IPS-18a (cell line): ENCODE results near the gene SUSD4.

Source experiments
- H3K27ac ChIP-seq: one replicate; pipeline ENCODE4 v1.5.1; 2013; ENCODE audit warnings: low read length
- H3K27me3 ChIP-seq: one replicate; pipeline ENCODE4 v1.6.1; 2013; ENCODE audit warnings: mild to moderate bottlenecking, low read length; ENCODE audit not compliant: control insufficient read depth, insufficient read depth
- H3K36me3 ChIP-seq: one replicate; pipeline ENCODE4 v1.6.1; 2013; ENCODE audit warnings: low read depth, low read length; ENCODE audit not compliant: control insufficient read depth
- H3K4me1 ChIP-seq: one replicate; pipeline ENCODE4 v1.6.1; 2013; ENCODE audit warnings: low read depth, low read length; ENCODE audit not compliant: control insufficient read depth
- H3K4me3 ChIP-seq: one replicate; pipeline ENCODE4 v1.5.1; 2013; ENCODE audit warnings: low read length
- H3K9ac ChIP-seq: one replicate; pipeline ENCODE4 v1.6.1; 2013; ENCODE audit warnings: mild to moderate bottlenecking, low read length, moderate library complexity
- H3K9me3 ChIP-seq: one replicate; pipeline ENCODE4 v1.6.1; 2013; ENCODE audit warnings: low read depth, low read length; ENCODE audit not compliant: control insufficient read depth

SUSD4 gene

DNA sequence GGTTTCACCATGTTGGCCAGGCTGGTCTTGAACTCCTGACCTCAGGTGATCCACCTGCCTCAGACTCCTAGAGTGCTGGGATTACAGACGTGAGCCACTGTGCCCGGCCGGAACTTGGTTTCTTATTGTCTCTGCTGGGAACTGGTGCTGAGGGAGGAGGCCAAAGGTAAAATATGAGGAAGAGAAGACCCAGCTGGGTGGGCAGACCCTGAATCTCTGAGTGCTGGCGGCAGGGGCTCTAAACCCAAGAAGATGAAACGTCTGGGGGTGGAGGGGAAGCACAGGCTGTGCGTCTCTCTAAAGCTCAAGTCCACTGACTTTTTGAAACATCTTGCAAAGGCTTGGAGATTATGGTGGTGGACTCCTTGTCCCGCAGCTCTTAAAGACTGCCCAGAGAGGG, 138.9 kb downstream of the SUSD4 start:
- Histone ChIP-seq H3K4me1 (no peaks in the 10 kb centered on the region), H3K9ac (no peak overlapping the region), H3K4me3 (no peak overlapping the region), H3K27ac (no peak overlapping the region), H3K9me3 (no peaks in the 10 kb centered on the region), H3K36me3 (no peaks in the 10 kb centered on the region), H3K27me3 (no peaks in the 10 kb centered on the region)

DNA sequence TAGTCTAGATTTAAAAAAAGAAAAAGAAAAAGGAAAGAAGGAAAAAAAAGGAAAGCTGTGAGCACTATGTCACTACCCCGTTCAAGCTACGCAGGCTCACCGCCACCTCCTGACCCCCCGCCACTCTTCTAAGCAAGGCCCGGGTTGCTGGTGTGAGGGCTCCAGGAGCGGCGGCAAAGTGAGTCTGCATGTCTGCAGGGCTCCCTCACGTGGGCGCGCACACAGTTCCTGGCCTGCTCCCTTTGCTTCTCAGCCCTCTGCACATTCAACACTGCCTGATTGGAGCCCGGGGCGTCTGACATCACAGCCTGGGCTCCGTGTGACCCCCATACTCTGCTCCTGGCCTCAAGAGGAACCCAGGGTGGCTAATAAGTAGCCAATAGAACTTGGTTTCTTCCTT, 139.5 kb downstream of the SUSD4 start:
- H3K36me3 ChIP-seq = no peaks in the 10 kb centered on the region
- H3K4me3 ChIP-seq = no peak overlapping the region
- no peaks in the 10 kb centered on the region for H3K4me1 ChIP-seq
- no peak overlapping the region for H3K27ac ChIP-seq
- H3K27me3 ChIP-seq = no peaks in the 10 kb centered on the region
- H3K9ac ChIP-seq = no peak overlapping the region
- no peaks in the 10 kb centered on the region for H3K9me3 ChIP-seq

DNA sequence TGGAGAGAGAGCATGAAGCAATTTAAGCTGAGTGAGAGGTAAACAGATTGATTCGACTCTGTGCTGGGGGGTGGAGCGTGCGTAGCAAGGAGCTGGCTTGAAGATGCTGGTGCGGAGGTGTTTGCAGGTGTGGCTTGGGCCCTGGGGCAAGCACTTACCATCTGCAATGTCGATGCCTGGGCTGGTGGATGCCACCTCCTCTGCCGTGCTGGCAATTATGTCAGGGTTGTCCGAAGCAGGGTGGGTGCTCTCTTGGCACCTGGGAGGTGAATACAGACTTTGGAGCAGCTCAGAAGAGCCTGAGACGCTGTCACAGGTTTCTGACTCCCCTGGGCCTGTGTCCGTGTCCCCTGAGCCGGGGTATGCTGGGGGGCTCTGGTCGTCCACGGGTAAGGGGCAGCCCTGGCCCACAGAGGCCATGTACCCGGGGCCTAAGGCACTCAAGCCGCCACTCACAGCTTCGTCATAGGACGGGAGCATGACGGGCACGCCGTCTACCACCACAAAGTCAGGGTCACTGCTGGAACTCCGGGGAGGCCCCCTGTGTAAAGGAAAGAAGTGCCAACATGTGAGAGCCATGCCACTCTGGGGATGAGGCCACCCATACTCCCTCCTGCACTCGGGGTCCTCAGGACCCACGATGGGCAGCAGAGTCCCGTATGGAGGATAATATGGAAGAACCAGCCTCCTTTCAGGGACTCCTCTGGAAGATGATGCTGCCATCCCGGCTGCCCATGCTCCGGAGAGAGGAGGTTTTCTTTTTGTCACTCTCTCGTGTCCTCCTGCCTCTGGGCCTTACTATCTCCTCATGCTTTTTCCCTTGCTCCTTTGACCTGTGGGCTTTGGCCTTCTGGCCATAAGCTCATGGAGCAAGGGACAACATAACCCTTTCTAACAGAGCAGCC, 140.6 kb downstream of the SUSD4 start:
- H3K9ac ChIP-seq = no peak overlapping the region
- no peaks in the 10 kb centered on the region for H3K36me3 ChIP-seq
- H3K4me1 ChIP-seq = no peaks in the 10 kb centered on the region
- no peak overlapping the region for H3K27ac ChIP-seq
- no peak overlapping the region for H3K4me3 ChIP-seq
- no peaks in the 10 kb centered on the region for H3K9me3 ChIP-seq
- H3K27me3 ChIP-seq = no peaks in the 10 kb centered on the region

DNA sequence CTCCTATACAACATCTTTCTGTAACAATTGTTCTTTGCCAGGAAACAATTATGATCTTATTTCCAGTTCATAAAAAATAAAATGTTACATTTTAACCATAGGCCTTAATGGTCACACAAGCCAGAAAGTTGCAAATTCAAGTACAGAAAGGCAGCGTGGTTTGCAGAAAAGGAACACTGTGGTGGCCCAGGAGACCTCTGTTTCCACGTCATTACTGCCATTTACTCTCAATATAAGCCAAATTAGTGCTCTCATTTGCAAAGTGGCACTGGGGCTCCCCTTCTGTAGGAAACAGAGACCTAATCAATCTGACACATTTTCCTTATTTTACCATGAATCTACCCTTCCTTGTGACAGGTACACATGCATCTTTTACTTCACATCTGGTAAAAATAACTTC, 141.6 kb downstream of the SUSD4 start:
- no peaks in the 10 kb centered on the region for H3K27me3 ChIP-seq
- H3K36me3 ChIP-seq = no peaks in the 10 kb centered on the region
- no peak overlapping the region for H3K9ac ChIP-seq
- no peaks in the 10 kb centered on the region for H3K9me3 ChIP-seq
- H3K4me1 ChIP-seq = no peaks in the 10 kb centered on the region
- H3K4me3 ChIP-seq = no peak overlapping the region
- H3K27ac ChIP-seq = no peak overlapping the region

DNA sequence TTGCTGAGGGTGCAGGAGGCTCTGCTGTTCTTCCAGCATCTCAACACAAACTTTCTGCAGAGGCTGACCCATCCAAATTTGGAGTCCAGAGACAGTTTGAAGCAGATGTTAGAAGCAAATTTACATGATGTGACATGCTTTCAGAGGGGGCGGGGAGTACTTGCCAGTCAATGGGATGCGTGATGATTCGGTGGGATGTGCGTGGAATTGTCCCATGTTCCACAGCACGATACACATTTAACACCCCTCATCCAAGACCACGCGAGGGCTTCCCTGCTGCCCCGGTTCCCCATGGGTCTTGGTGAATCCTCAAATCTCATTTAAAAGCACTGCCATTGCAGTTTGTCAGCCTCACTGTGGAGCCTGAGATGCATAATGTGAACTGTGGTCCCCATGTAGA, 142.3 kb downstream of the SUSD4 start:
- no peaks in the 10 kb centered on the region for H3K4me1 ChIP-seq
- H3K36me3 ChIP-seq = no peaks in the 10 kb centered on the region
- no peaks in the 10 kb centered on the region for H3K27me3 ChIP-seq
- no peaks in the 10 kb centered on the region for H3K9me3 ChIP-seq
- no peak overlapping the region for H3K4me3 ChIP-seq
- no peak overlapping the region for H3K27ac ChIP-seq
- H3K9ac ChIP-seq = no peak overlapping the region

DNA sequence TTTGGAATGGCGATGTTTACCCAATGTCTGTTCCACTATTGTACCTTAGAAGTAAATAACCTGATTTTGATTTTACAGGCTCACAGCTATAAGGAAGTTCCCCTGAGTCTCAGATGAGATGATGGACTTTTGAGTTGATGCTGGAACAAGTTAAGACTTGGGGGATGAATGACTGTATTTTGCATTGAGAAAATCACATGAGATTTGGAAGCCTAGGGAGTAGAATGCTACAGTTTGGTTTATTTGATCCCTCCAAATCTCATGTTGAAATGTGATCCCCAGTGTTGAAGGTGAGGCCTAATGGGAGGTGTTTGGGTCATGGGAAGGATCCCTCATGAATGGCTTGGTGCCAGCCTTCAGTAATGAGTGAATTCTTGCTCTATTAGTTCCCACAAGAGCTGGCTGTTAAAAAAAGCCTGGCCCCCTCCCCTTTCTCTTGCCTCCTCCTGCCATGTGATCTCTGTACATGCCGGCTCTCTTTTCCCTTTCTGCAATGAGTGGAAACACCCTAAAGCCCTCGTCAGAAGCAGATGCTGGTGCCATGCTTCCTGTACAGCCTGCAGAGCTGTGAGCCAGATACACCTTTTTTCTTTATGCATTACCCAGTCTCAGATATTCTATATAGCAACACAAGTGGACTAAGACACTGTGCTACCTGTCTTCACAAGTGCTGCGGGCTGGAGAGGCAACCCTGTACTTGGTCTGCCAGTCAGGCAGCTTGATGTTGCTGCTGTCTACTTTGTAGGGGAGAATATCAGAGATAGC, 143.9 kb downstream of the SUSD4 start:
- no peak overlapping the region for H3K27ac ChIP-seq
- no peaks in the 10 kb centered on the region for H3K36me3 ChIP-seq
- H3K4me3 ChIP-seq = no peak overlapping the region
- no peaks in the 10 kb centered on the region for H3K9me3 ChIP-seq
- H3K27me3 ChIP-seq = no peaks in the 10 kb centered on the region
- H3K4me1 ChIP-seq = no peaks in the 10 kb centered on the region
- H3K9ac ChIP-seq = no peak overlapping the region

DNA sequence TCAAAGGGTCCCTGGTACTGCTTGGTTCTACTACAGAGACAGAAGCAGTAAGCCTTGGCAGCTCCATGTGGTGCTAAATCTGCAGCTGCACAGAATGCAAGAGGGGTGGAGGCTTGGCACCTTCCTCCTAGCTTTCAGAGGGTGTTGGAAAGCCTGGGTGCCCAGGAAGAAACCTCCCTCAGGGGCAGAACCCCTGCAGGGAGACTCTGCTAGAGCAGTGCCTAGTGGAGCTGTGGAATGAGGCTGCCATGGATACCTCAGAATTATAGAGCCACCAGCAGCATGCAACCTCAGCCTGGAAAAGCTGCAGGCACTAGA, 144.7 kb downstream of the SUSD4 start:
- Histone ChIP-seq H3K4me1 (no peaks in the 10 kb centered on the region), H3K4me3 (no peak overlapping the region), H3K9me3 (no peaks in the 10 kb centered on the region), H3K27me3 (no peaks in the 10 kb centered on the region), H3K36me3 (no peaks in the 10 kb centered on the region), H3K27ac (no peak overlapping the region), H3K9ac (no peak overlapping the region)

DNA sequence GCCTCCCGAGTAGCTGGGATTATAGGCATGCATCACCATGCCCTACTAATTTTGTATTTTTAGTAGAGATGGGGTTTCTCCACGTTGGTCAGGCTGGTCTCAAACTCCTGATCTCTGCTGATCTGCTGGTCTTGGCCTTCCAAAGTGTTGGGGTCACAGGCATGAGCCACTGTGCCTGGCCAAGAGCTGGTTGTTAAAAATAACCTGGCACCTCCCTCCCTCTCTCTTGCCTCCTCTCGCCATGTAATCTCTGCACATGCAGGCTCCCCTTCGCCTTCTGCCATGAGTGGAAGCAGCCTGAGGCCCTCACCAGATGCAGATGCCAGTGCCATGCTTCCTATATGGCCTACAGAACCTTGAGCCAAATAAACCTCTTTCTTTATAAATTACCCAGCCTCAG, 146.2 kb downstream of the SUSD4 start:
- Histone ChIP-seq H3K27ac (no peak overlapping the region), H3K9me3 (no peaks in the 10 kb centered on the region), H3K27me3 (no peaks in the 10 kb centered on the region), H3K9ac (no peak overlapping the region), H3K4me3 (no peak overlapping the region), H3K36me3 (no peaks in the 10 kb centered on the region), H3K4me1 (no peaks in the 10 kb centered on the region)

DNA sequence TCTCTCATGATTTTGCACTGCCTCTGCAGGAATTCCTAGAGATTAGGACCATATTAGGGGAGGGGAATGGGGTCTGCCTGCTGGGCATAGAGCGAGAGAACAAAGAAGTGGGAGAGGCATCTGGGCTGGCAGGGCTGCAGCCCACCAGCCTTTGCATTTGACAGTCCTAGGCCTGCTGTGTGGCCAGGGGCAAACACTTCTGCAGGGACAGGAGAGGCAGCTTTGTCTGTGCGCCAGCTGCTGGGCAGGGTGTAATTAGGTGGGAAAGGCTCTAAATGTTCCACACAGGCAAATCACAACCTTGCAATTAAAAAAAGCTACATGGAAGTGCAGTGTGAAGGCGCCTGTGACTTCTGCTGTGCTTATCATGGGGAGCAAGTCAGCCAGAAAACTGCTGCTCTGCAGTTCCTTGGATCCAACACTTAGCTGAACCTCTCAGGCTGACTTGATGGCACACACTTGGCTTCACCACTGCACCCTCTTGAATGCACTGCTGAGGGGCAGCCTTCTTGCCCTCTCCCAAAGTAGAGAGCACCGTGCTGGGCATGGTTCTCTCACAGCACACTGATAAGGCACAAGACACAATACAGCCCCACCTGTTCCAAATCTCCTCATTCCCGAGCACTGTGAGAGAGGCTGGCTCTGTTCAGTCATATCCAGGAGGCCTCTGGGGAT, 147.3 kb downstream of the SUSD4 start:
- H3K9me3 ChIP-seq = no peaks in the 10 kb centered on the region
- H3K27me3 ChIP-seq = no peaks in the 10 kb centered on the region
- no peaks in the 10 kb centered on the region for H3K36me3 ChIP-seq

DNA sequence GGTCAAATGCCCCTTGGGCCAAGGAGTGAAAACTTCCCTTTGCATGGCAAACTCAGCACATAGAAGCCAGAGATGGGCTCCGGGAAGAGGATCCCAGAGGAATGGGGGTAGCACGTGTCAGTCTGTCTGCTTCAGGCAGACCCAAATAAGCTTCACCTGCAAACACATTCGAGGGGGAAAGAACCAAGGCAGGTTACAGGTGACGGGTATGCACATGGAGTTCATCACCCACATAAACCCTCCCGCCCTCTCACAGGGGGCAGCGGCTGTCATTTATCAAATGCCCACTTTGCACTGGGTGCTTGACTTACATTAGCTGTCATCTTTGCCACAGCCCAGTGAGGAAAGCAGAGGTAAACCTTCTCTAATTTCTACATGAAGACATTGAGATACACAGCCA, 147.9 kb downstream of the SUSD4 start:
- Histone ChIP-seq H3K9me3 (no peaks in the 10 kb centered on the region), H3K36me3 (no peaks in the 10 kb centered on the region), H3K27me3 (no peaks in the 10 kb centered on the region), H3K9ac (no peak overlapping the region), H3K4me1 (no peaks in the 10 kb centered on the region), H3K27ac (no peak overlapping the region), H3K4me3 (no peak overlapping the region)

More for the DNA sequence above, 147.3 kb downstream of the SUSD4 start:
- Histone ChIP-seq H3K9ac (no peak overlapping the region), H3K4me1 (no peaks in the 10 kb centered on the region), H3K27ac (no peak overlapping the region), H3K4me3 (no peak overlapping the region)

DNA sequence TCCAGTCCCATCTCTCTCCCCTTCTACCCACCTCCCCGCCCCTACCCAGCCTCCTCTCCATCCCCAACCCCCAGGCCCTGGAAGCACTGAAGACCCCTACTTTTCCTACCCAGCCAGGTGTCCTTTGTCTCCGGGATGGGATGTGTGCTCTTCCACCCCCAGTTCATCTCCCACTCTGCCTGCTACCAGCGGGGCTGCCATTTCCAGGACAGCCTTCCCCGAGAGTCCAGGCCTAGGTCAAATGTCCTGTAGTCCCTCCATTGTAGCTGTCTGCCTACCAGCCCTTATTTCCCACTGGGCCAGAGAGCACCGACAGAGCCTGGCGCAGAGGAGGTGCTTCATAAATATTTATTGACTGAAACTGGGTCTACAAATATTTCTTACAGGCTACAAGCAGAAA, 148.9 kb downstream of the SUSD4 start:
- no peak overlapping the region for H3K4me3 ChIP-seq
- no peaks in the 10 kb centered on the region for H3K27me3 ChIP-seq
- no peaks in the 10 kb centered on the region for H3K4me1 ChIP-seq
- no peak overlapping the region for H3K27ac ChIP-seq
- no peak overlapping the region for H3K9ac ChIP-seq
- H3K36me3 ChIP-seq = no peaks in the 10 kb centered on the region
- H3K9me3 ChIP-seq = no peaks in the 10 kb centered on the region
